K562 (cell line): Measurements from ENCODE around the gene ZNF548. TPM values are rescaled to one million over a fixed set of nuclear protein-coding genes. Genes with fewer than 3 reads are reported as not detected.

Experiments
- YBX1 ChIP-seq: fragments of 450-650 bp; IDR thresholded peaks from 2 replicates; pipeline ENCODE4 v1.7.1; 2016; ENCODE audit warnings: mild to moderate bottlenecking
- polyA plus RNA-seq, 8 experiments: library from polyadenylated mRNA; depleted of rRNA in 4 of 8; stranded (reverse) in 5 of 8; unstranded in 3 of 8; fragments of >200 nt; fragmentation: Nextera tagmentation in 2 of 8; fragmentation: Illumina TruSeq in 1 of 8; extraction: Ambion mirVana in 2 of 8; extraction: Trizol in 1 of 8; gene quantifications; 2 replicates each; pipeline versions ENCODE4 v1.2.1 to v1.2.3, GENCODE V29; 2011 to 2014; ENCODE audit warnings: inconsistent platforms in 1 of 8, missing spikeins in 1 of 8
- total RNA-seq, 7 experiments: library from RNA; depleted of rRNA in 6 of 7; stranded (reverse); fragments of >200 nt in 6 of 7; fragmentation: Illumina TruSeq in 2 of 7; extraction: Trizol in 2 of 7; gene quantifications; 2 replicates each; pipeline versions ENCODE4 v1.2.1 to v1.2.3, GENCODE V29; 2011 to 2021; ENCODE audit warnings: low replicate concordance in 1 of 7
- TF ChIP-seq, protein P1 (sequence below): fragments of 200-600 bp; sonication (generic); IDR thresholded peaks from one replicate; pipeline ENCODE4 v1.6.1; 2012; ENCODE audit warnings: mild to moderate bottlenecking, low read depth, low read length, inconsistent platforms
- TF ChIP-seq, protein P2 (sequence below): fragments of 200-400 bp; formaldehyde crosslinking; IDR thresholded peaks from 2 replicates; pipeline ENCODE4 v1.6.1; 2017; ENCODE audit warnings: mild to moderate bottlenecking, low read depth, low read length, moderate library complexity
- TF ChIP-seq, protein P3 (sequence below), 2 experiments: IDR thresholded peaks in 1 of 2; conservative IDR thresholded peaks in 1 of 2; 2 replicates each; pipeline ENCODE4 v1.6.1; 2016; ENCODE audit warnings: low read depth in 2 of 2, mild to moderate bottlenecking in 1 of 2, missing compliant biosample characterization in 1 of 2, missing genetic modification characterization in 1 of 2, moderate library complexity in 1 of 2
- TF ChIP-seq, protein P4 (sequence below): fragments of 450-650 bp; formaldehyde crosslinking; IDR thresholded peaks from 2 replicates; pipeline ENCODE4 v1.4.0; 2022; ENCODE audit warnings: missing genetic modification characterization

Gene ZNF548
- total and polyA plus RNA-seq, 9 of the 15 experiments (the other 6 are each of a cell fraction or from before 2014, with no cell fraction given), result 1.5 to 8.7 (median 4.5) TPM

DNA sequence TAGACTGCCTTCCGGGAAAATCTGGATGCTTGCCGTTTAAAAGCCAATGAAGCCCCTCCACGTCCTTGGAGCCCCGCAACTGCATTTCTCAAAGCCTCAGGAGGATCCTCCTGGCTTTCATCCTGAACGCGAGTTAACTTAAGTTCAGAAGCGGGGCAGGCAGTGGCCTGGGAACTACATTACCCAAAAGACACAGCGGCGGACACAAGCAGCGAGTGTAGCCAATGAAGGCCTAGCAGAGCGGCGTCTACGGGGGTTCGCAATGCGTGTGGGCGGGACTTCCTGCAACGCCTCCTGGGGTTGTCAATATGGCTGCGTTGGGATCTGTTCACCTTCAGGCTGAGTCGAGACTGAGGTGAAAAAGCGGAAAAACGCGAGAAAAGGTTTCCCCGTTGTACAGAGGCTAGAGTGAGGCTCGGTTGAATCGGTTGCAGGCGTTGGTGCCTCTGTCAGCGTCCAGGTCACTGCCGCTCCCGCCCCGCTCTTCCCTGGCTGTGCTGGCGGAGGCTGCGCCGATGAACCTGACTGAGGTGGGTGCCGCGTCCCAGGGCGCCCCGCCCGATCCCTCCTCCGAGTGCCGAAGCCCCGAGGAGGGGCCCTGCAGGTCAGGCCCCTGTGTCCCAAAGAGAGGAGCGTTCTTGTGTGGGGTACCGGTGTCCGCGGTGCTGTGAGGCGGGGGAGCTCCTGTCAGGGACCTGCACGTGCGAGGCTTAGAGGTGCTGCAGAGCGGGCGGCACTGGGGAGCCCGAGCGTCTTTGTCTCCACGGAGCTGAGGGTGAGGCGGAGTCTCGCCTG lies 21.4 kb downstream of the ZNF548 start, which contains the start of gene ZNF17 (continued):
- TF ChIP-seq, protein P1, sequence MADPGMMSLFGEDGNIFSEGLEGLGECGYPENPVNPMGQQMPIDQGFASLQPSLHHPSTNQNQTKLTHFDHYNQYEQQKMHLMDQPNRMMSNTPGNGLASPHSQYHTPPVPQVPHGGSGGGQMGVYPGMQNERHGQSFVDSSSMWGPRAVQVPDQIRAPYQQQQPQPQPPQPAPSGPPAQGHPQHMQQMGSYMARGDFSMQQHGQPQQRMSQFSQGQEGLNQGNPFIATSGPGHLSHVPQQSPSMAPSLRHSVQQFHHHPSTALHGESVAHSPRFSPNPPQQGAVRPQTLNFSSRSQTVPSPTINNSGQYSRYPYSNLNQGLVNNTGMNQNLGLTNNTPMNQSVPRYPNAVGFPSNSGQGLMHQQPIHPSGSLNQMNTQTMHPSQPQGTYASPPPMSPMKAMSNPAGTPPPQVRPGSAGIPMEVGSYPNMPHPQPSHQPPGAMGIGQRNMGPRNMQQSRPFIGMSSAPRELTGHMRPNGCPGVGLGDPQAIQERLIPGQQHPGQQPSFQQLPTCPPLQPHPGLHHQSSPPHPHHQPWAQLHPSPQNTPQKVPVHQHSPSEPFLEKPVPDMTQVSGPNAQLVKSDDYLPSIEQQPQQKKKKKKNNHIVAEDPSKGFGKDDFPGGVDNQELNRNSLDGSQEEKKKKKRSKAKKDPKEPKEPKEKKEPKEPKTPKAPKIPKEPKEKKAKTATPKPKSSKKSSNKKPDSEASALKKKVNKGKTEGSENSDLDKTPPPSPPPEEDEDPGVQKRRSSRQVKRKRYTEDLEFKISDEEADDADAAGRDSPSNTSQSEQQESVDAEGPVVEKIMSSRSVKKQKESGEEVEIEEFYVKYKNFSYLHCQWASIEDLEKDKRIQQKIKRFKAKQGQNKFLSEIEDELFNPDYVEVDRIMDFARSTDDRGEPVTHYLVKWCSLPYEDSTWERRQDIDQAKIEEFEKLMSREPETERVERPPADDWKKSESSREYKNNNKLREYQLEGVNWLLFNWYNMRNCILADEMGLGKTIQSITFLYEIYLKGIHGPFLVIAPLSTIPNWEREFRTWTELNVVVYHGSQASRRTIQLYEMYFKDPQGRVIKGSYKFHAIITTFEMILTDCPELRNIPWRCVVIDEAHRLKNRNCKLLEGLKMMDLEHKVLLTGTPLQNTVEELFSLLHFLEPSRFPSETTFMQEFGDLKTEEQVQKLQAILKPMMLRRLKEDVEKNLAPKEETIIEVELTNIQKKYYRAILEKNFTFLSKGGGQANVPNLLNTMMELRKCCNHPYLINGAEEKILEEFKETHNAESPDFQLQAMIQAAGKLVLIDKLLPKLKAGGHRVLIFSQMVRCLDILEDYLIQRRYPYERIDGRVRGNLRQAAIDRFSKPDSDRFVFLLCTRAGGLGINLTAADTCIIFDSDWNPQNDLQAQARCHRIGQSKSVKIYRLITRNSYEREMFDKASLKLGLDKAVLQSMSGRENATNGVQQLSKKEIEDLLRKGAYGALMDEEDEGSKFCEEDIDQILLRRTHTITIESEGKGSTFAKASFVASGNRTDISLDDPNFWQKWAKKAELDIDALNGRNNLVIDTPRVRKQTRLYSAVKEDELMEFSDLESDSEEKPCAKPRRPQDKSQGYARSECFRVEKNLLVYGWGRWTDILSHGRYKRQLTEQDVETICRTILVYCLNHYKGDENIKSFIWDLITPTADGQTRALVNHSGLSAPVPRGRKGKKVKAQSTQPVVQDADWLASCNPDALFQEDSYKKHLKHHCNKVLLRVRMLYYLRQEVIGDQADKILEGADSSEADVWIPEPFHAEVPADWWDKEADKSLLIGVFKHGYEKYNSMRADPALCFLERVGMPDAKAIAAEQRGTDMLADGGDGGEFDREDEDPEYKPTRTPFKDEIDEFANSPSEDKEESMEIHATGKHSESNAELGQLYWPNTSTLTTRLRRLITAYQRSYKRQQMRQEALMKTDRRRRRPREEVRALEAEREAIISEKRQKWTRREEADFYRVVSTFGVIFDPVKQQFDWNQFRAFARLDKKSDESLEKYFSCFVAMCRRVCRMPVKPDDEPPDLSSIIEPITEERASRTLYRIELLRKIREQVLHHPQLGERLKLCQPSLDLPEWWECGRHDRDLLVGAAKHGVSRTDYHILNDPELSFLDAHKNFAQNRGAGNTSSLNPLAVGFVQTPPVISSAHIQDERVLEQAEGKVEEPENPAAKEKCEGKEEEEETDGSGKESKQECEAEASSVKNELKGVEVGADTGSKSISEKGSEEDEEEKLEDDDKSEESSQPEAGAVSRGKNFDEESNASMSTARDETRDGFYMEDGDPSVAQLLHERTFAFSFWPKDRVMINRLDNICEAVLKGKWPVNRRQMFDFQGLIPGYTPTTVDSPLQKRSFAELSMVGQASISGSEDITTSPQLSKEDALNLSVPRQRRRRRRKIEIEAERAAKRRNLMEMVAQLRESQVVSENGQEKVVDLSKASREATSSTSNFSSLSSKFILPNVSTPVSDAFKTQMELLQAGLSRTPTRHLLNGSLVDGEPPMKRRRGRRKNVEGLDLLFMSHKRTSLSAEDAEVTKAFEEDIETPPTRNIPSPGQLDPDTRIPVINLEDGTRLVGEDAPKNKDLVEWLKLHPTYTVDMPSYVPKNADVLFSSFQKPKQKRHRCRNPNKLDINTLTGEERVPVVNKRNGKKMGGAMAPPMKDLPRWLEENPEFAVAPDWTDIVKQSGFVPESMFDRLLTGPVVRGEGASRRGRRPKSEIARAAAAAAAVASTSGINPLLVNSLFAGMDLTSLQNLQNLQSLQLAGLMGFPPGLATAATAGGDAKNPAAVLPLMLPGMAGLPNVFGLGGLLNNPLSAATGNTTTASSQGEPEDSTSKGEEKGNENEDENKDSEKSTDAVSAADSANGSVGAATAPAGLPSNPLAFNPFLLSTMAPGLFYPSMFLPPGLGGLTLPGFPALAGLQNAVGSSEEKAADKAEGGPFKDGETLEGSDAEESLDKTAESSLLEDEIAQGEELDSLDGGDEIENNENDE, result no peak
- no peak for TF ChIP-seq YBX1
- TF ChIP-seq, protein P2, sequence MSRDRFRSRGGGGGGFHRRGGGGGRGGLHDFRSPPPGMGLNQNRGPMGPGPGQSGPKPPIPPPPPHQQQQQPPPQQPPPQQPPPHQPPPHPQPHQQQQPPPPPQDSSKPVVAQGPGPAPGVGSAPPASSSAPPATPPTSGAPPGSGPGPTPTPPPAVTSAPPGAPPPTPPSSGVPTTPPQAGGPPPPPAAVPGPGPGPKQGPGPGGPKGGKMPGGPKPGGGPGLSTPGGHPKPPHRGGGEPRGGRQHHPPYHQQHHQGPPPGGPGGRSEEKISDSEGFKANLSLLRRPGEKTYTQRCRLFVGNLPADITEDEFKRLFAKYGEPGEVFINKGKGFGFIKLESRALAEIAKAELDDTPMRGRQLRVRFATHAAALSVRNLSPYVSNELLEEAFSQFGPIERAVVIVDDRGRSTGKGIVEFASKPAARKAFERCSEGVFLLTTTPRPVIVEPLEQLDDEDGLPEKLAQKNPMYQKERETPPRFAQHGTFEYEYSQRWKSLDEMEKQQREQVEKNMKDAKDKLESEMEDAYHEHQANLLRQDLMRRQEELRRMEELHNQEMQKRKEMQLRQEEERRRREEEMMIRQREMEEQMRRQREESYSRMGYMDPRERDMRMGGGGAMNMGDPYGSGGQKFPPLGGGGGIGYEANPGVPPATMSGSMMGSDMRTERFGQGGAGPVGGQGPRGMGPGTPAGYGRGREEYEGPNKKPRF, result no peak
- TF ChIP-seq, protein P3, sequence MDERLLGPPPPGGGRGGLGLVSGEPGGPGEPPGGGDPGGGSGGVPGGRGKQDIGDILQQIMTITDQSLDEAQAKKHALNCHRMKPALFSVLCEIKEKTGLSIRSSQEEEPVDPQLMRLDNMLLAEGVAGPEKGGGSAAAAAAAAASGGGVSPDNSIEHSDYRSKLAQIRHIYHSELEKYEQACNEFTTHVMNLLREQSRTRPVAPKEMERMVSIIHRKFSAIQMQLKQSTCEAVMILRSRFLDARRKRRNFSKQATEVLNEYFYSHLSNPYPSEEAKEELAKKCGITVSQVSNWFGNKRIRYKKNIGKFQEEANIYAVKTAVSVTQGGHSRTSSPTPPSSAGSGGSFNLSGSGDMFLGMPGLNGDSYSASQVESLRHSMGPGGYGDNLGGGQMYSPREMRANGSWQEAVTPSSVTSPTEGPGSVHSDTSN (CRISPR knock-in tag; IDR thresholded peaks at IDR 0.05; ENCODE audit: low read depth), result no peak
- TF ChIP-seq, protein P3 (tag; conservative IDR thresholded peaks at IDR 0.05; ENCODE audit: low read depth), result peak; percentile 97
- TF ChIP-seq, protein P4, sequence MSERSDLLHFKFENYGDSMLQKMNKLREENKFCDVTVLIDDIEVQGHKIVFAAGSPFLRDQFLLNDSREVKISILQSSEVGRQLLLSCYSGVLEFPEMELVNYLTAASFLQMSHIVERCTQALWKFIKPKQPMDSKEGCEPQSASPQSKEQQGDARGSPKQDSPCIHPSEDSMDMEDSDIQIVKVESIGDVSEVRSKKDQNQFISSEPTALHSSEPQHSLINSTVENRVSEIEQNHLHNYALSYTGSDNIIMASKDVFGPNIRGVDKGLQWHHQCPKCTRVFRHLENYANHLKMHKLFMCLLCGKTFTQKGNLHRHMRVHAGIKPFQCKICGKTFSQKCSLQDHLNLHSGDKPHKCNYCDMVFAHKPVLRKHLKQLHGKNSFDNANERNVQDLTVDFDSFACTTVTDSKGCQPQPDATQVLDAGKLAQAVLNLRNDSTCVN (CRISPR knock-in tag), result no peak
